ENCODE measurements around the gene ZFAND2B. TPM values are rescaled to one million over a fixed set of nuclear protein-coding genes. Genes with fewer than 3 reads are reported as not detected.

The ZFAND2B gene
- total and polyA plus RNA-seq, 9 donors: 14.3 to 45.6 (median 32.1) TPM

GRCh38 chr2:219215871-219216534 lies 9.4 kb downstream of the ZFAND2B start:
- Histone ChIP-seq H3K27me3 (no peaks in the 10 kb centered on the region), H3K9me3 (no peaks in the 10 kb centered on the region), H3K4me3 (no peak overlapping the region), H3K27ac (no peak overlapping the region), H3K4me1 (ENCODE audit: insufficient read depth) (peaks cover 2% of the 10 kb centered on the region), H3K36me3 (no peaks in the 10 kb centered on the region)
- no peak for TF ChIP-seq POLR2A (IDR thresholded peaks at IDR 0.05)
- no peak for TF ChIP-seq EP300 (IDR thresholded peaks at IDR 0.05)
- TF ChIP-seq CTCF (IDR thresholded peaks at IDR 0.05): no peak
- WGBS, 3 donors: 88 to 90% (median 88%) methylated on average over 27 of the region's 27 CpGs
- intact Hi-C loops (cut with DNase I): loop anchor here in 2 of 4 donors (5.0 kb wide), 2 partner anchors 34 to 39 kb away; partner anchors contain the start of genes CNPPD1 (in 1 of the 2) and RETREG2 (in 1 of the 2)
- DNase-seq: peak in 1 of 5 donors; percentile 41

GRCh38 chr2:219216535-219216915 lies 9.9 kb downstream of the ZFAND2B start:
- Histone ChIP-seq H3K27me3 (no peaks in the 10 kb centered on the region), H3K36me3 (no peaks in the 10 kb centered on the region), H3K27ac (no peak overlapping the region), H3K4me3 (no peak overlapping the region), H3K9me3 (no peaks in the 10 kb centered on the region), H3K4me1 (ENCODE audit: insufficient read depth) (peaks cover 2% of the 10 kb centered on the region)
- no peak for DNase-seq
- TF ChIP-seq POLR2A (IDR thresholded peaks at IDR 0.05): no peak
- TF ChIP-seq EP300 (IDR thresholded peaks at IDR 0.05): no peak
- TF ChIP-seq CTCF (IDR thresholded peaks at IDR 0.05): no peak
- 85 to 87% (median 86%) methylated on average over 6 of the region's 6 CpGs for WGBS, 3 donors
- intact Hi-C loops (cut with DNase I): loop anchor here in 2 of 4 donors (5.0 kb wide), 2 partner anchors 34 to 39 kb away; partner anchors contain the start of genes CNPPD1 (in 1 of the 2) and RETREG2 (in 1 of the 2)

GRCh38 chr2:219218217-219218731 lies 11.7 kb downstream of the ZFAND2B start:
- Histone ChIP-seq H3K9me3 (no peaks in the 10 kb centered on the region), H3K27me3 (no peaks in the 10 kb centered on the region), H3K36me3 (no peaks in the 10 kb centered on the region), H3K4me3 (peak overlapping the region; percentile 53), H3K4me1 (ENCODE audit: insufficient read depth) (peaks cover 2% of the 10 kb centered on the region), H3K27ac (peak overlapping the region; percentile 54 to 88)
- DNase-seq: peak; percentile 63 to 78 (median 76)
- intact Hi-C loops (cut with DNase I): loop anchor here in 2 of 4 donors (5.0 kb wide), 2 partner anchors 36 to 41 kb away; partner anchors contain the start of genes CNPPD1 (in 1 of the 2) and RETREG2 (in 1 of the 2)
- peak in 1 of 3 donors; percentile 12 for TF ChIP-seq CTCF (IDR thresholded peaks at IDR 0.05)
- TF ChIP-seq EP300 (IDR thresholded peaks at IDR 0.05): no peak
- no peak for TF ChIP-seq POLR2A (IDR thresholded peaks at IDR 0.05)
- 0 to 1% (median 0%) methylated on average over 15 to 37 of the region's 37 CpGs for WGBS, 3 donors

GRCh38 chr2:219218732-219219701 lies 12.4 kb downstream of the ZFAND2B start, which contains the start of gene ABCB6:
TSS of gene ABCB6 (minus strand) at chr2:219218958. CDS start at chr2:219218673, 285 bp downstream.
- DNase-seq: peak; percentile 99 to 100 (median 99)
- Histone ChIP-seq H3K4me3 (peak within 1 kb of the TSS; percentile 53), H3K9me3 (no peaks in the 10 kb centered on the region), H3K27ac (peak within 1 kb of the TSS; percentile 54 to 88), H3K4me1 (ENCODE audit: insufficient read depth) (peaks cover 2% of the 10 kb centered on the region), H3K36me3 (no peaks in the 10 kb centered on the region), H3K27me3 (no peaks in the 10 kb centered on the region)
- peak; percentile 53 for TF ChIP-seq POLR2A (IDR thresholded peaks at IDR 0.05)
- no peak for TF ChIP-seq EP300 (IDR thresholded peaks at IDR 0.05)
- intact Hi-C loops (cut with DNase I): loop anchor here in 2 of 4 donors (5.0 kb wide), 2 partner anchors 37 to 42 kb away; partner anchors contain the start of genes CNPPD1 (in 1 of the 2) and RETREG2 (in 1 of the 2)
- WGBS, 3 donors: 2 to 3% (median 3%) methylated on average over 67 to 71 of the region's 71 CpGs
